GM21528 (cell line): ENCODE results near the gene NPTX2.

Experiments
- ATAC-seq: cut with Tn5 transposase; IDR thresholded peaks from one replicate; pipeline ENCODE4 v1.9.1; 2021; ENCODE audit warnings: mild to moderate bottlenecking, moderate library complexity; ENCODE audit not compliant: unreplicated experiment, low FRiP score

NPTX2 gene

GRCh38 chr7:98651760-98652159, 34.7 kb downstream of the NPTX2 start:
- ATAC-seq: no peak

DNA sequence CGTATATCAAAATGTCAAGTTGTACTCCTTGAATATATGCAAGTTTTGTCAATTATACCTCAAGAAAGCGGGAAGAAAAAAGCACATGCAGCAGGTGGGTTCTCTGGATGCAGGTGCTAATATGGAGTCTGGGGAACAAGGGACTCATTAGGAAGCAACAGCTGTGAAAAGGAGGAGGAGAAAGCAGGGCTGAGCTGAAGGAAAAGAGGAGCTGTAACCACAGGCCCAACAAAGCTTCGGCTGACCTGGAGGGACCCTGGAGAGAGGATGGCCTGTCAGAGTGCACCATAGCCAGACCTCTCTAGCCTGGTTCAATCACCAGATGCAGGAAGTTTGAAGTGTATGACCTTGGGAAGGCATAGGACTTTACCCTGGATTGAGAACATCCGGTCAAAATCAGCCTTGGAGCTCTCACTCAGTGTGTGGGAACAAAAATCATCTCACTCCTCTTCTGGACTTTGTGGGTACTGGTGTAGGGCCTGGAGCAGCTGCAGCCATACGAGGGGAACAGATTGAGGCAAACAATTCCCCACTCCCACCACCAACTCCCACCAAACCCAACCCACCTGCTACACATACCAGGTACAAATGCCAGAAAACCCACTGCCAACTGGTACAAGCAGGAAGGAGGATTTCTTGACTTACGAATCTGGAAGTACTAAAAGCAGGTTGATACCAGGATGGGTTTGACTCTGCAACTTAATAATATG, 36.7 kb downstream of the NPTX2 start:
- ATAC-seq: no peak

- ATAC-seq: no peak
These were observed 37.6 kb downstream of the NPTX2 start for GRCh38 chr7:98654524-98655272.

GRCh38 chr7:98655611-98656010, 38.5 kb downstream of the NPTX2 start:
- no peak for ATAC-seq

DNA sequence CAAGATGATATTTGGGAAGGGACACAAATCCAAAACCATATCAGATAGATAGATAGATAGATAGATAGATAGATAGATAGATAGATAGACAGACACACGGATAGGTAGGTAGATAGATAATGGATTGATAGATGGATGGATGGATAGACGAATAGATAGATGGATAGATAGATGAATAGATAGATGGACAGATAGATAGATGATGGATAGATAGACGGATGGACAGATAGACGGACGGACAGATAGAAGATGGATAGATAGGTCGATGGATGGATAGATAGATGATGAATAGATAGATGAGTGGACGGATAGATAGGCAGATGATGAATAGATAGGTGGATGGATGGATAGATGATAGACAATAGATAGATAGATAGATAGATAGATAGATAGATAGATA, 39.8 kb downstream of the NPTX2 start:
- ATAC-seq: no peak

- ATAC-seq: no peak
These were observed 40.7 kb downstream of the NPTX2 start for GRCh38 chr7:98657736-98658135.

DNA sequence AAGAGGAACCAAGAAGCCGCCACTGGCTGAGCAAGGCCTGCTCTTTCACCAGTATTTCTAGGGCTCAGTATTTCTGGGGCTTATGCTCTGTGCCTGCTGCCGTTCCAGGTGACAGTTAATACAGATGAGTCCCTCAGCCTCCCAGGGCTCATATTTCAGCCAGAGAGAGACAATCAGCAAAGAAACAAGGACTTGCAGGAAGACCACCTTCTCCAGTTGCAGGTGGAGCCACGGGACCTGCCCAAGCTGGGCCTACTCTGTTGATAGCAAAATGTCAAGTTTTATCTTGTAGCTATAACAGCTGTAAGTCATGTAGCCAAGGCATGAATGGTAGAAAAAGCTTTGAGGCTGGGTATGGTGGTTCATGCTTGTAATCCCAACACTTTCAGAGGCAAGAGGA, 42.7 kb downstream of the NPTX2 start:
- no peak for ATAC-seq

- ATAC-seq: no peak
These were observed 44.5 kb downstream of the NPTX2 start for GRCh38 chr7:98661607-98662006.

DNA sequence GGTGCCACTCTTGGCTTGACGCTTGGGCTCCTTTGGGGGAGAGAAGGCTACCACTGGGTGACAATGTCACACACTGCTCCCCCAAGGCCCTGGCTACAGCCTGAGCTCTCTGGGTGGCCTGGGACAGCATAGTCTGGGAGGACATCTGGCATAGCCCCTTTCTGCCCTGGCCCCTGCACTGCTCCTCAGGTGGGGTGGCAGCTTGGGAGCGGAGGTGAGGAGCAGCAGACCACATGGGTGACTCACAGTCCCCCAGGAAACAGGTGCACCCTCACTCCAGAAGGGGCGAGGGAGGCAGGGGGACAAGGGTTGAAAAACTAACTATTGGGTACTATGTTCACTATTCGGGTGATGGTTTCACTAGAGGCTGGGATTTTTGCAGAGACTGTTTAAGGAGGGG, 45.2 kb downstream of the NPTX2 start:
- ATAC-seq: no peak

- no peak for ATAC-seq
These were observed 47.8 kb downstream of the NPTX2 start for GRCh38 chr7:98664882-98665281.

DNA sequence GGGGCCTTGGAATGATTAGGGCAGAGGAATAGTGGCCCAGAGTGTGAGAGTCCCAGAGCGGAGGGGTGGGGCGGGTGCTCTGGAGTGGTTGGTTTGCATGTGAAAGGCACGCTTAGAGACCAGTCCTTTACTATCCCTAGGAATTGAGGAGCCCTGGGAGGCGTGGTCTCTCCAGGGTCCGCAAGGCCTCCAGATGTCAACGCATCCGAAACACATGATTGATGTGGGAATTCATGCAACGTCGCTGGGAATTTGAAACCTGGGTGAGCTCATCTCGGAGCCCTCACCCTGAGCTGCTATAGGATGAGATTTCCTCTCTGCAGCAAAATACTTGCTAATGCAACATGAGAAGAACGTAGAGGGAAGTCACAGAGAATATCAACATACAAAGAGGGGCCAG, 51.2 kb downstream of the NPTX2 start:
- ATAC-seq: no peak

DNA sequence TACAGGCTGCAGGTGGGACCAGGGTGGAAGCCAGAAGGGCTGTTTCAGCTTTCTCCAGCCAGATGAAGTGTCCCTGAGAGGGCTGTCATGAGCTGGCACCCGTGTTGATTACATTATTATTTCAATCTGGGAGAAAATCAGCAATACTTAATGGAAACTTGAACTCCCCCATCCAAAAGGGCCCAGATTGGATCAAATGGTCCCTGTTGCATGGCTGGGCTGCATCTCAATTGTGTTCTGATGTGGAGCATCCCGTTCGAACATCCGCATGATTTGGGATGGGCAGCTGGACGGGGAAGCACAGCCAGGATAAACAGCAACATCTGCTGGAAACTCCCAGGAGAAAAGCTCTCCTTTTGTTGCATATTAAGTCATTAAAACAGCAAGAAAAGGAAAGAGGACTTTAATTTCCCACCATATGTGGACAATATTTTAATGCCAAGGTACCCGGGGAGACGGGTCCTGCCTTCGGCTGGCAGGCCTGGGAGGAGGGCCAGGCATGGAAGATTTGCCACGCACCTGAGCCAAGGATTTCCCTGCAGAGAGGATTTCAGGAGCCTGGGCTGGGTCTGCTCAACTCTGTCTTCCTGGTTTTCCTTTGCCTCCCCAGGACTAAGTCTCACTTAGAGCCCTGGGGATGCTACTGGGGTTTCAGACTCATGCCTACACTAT, 52.4 kb downstream of the NPTX2 start:
- no peak for ATAC-seq

DNA sequence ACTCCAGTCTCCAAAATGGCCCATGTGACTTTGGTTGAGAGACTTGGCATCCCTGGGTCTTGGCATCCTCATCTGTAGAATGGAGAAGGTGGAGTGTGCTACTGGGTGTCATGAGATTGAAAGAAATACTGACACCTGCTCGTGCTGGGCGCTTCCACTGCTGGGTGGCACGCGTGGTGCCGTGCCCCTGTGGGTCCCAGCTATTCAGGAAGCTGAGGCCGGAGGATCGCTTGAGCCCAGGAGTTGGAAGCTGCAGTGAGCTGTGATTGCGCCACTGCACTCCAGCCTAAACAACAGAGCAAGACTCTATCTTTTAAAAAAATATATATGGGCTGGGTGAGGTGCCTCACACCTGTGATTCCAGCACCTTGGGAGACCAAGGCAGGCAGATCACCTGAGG, 53.1 kb downstream of the NPTX2 start:
- ATAC-seq: no peak

DNA sequence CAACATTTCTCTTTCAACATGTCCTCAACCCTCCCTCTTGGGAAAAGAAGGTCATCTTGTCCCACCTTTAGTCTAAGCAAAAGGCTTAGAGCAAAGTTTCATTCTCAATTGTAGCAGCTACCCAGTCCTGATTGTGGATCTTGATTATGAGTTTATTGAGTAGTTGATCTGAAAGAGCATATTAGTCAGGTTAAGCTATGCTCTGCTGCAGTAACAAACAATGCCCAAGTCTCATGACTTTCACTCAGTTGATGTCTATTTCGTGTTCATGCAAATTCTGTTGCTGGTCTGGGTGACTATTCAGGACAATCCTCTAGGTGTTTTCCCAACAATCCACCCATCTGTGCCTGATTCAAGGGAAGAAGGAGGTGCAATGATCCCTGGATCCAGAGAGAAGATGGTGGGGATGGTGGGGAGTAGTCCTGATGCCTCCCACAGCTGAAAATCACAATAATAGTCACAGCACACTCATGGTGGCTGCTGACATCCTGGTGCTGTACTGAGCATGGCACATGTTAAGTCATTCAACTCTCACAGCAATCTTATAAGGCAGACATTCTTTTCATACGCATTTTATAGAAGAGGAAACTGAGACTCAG, 54.7 kb downstream of the NPTX2 start:
- no peak for ATAC-seq

DNA sequence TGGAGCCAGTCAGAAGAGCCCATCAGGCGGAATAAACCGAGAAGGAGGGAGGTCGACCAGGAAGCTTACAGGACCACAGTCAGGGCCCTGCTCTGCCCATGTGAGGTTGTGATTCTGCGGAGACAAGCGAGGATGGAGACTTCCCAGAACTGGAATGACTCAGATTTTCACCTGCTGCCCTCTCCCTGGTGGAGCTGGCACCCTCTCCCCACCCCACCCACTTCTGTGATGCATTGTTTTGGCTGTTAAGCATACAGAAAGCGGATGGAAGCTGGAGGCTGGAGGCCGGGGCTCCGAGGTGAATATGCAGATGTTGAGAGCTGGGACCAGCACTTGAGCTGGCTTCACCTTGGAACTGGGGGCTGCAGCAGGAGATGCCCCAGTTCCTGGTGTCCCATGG, 57.4 kb downstream of the NPTX2 start:
- ATAC-seq: no peak

GRCh38 chr7:98674881-98675280, 57.8 kb downstream of the NPTX2 start:
- ATAC-seq: no peak

DNA sequence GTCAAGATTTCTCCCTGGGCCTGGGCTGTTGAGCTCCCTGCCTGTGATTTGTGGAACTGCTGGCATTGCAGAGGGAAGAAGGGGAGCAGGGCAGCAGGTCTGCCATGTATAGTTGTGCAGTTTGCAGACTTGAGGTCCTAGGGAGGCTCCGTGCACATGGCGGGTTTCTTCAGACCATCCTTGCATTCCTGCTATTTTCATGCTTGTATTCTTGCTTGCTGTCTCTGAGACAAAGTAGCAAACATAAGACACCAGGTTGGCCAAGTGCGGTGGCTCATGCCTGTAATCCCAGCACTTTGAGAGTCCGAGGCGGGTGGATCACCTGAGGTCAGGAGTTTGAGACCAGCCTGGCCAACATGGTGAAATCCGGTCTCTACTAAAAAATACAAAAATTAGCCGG, 61.1 kb downstream of the NPTX2 start:
- ATAC-seq: no peak
